NB4 (cell line): Measurements from ENCODE around the gene CNPY1.

Source experiments
- MYC ChIP-seq: IDR thresholded peaks from 2 replicates; pipeline ENCODE4 v1.6.1; 2011; ENCODE audit warnings: low read depth, low read length
- POLR2A ChIP-seq: IDR thresholded peaks from 2 replicates; pipeline ENCODE4 v1.6.1; 2011; ENCODE audit warnings: mild to moderate bottlenecking; ENCODE audit not compliant: insufficient read length; ENCODE audit errors: extremely low read depth
- TF ChIP-seq, protein P1 (sequence below): IDR thresholded peaks from 2 replicates; pipeline ENCODE4 v1.6.1; 2011; ENCODE audit warnings: low read depth, low read length
- TF ChIP-seq, protein P2 (sequence below): IDR thresholded peaks from one replicate; pipeline ENCODE4 v1.5.1; 2012; ENCODE audit warnings: low read depth, low read length

- TF ChIP-seq, protein P1, sequence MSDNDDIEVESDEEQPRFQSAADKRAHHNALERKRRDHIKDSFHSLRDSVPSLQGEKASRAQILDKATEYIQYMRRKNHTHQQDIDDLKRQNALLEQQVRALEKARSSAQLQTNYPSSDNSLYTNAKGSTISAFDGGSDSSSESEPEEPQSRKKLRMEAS, result peak; percentile 93
- TF ChIP-seq POLR2A, result no peak
- TF ChIP-seq, protein P2, sequence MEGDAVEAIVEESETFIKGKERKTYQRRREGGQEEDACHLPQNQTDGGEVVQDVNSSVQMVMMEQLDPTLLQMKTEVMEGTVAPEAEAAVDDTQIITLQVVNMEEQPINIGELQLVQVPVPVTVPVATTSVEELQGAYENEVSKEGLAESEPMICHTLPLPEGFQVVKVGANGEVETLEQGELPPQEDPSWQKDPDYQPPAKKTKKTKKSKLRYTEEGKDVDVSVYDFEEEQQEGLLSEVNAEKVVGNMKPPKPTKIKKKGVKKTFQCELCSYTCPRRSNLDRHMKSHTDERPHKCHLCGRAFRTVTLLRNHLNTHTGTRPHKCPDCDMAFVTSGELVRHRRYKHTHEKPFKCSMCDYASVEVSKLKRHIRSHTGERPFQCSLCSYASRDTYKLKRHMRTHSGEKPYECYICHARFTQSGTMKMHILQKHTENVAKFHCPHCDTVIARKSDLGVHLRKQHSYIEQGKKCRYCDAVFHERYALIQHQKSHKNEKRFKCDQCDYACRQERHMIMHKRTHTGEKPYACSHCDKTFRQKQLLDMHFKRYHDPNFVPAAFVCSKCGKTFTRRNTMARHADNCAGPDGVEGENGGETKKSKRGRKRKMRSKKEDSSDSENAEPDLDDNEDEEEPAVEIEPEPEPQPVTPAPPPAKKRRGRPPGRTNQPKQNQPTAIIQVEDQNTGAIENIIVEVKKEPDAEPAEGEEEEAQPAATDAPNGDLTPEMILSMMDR, result no peak
- peak; percentile 86; the same call in 1 of the 2 replicates for TF ChIP-seq MYC
These were observed 34.0 kb upstream of the CNPY1 start for GRCh38 chr7:155580367-155580766.
